B cell (primary cell): ENCODE results near the gene NIPA2. TPM values are rescaled to one million over a fixed set of nuclear protein-coding genes. Genes with fewer than 3 reads are reported as not detected.

Experiments
- ATAC-seq: fragments of 200-7000 bp; cut with Tn5 transposase; one replicate; pipeline ENCODE4 v1.10.0; 2021; ENCODE audit warnings: low read depth, mild to moderate bottlenecking, moderate number of reproducible peaks, moderate library complexity
- CTCF ChIA-PET: fragments of 350-600 bp; sonication (Branson Sonifier 250); formaldehyde crosslinking; loops from one replicate; lab custom pipeline; 2021; ENCODE audit warnings: antibody characterized with exemption, inconsistent platforms; lab: Charles Lee
- POLR2A ChIA-PET: fragments of 350-600 bp; sonication (Branson Sonifier 250); formaldehyde crosslinking; loops from one replicate; lab custom pipeline; 2021; ENCODE audit warnings: antibody characterized with exemption; lab: Charles Lee
- DNase-seq: peaks from one replicate; pipeline ENCODE4 v3.0.0; 2013
- H2AFZ ChIP-seq: 2 replicates; pipeline ENCODE4 v1.6.1; 2012; ENCODE audit warnings: mild to moderate bottlenecking, low read depth, low read length; ENCODE audit not compliant: insufficient read depth, poor library complexity, severe bottlenecking
- H3K27ac ChIP-seq, 2 donors: 1 replicate in 1 of 2; 2 replicates in 1 of 2; pipeline ENCODE4 v1.5.1; 2012 to 2013; ENCODE audit warnings: low read length in 2 of 2, mild to moderate bottlenecking in 2 of 2, moderate library complexity in 1 of 2
- H3K27me3 ChIP-seq, 4 experiments: fragments of 200-600 bp in 1 of 4; sonication (generic) in 1 of 4; replicated peaks in 1 of 4; 1 replicate in 2 of 4; 2 replicates in 2 of 4; pipeline versions ENCODE4 v1.6.1 to v1.7.0; 2013 to 2016; ENCODE audit warnings: low read length in 3 of 4, mild to moderate bottlenecking in 2 of 4, mixed read lengths in 1 of 4, moderate library complexity in 1 of 4; ENCODE audit not compliant: insufficient read depth in 4 of 4, control insufficient read depth in 3 of 4; ENCODE audit errors: control extremely low read depth in 1 of 4
- H3K36me3 ChIP-seq, 2 experiments: replicated peaks in 1 of 2; 1 replicate in 1 of 2; 2 replicates in 1 of 2; pipeline versions ENCODE4 v1.6.1 to v1.7.1; 2013; ENCODE audit warnings: low read length in 1 of 2; ENCODE audit not compliant: insufficient read depth in 2 of 2, control insufficient read depth in 1 of 2; ENCODE audit errors: control extremely low read depth in 1 of 2, extremely low read depth in 1 of 2
- H3K4me1 ChIP-seq, 2 donors: fragments of 200-600 bp in 1 of 2; sonication (generic) in 1 of 2; 1 replicate in 1 of 2; 2 replicates in 1 of 2; pipeline versions ENCODE4 v1.5.1 to v1.6.1; 2013 to 2017; ENCODE audit warnings: low read length in 2 of 2; ENCODE audit not compliant: control insufficient read depth in 2 of 2, insufficient read depth in 2 of 2
- H3K4me2 ChIP-seq: replicated peaks from 2 replicates; pipeline ENCODE3; 2012; ENCODE audit warnings: mild to moderate bottlenecking, low read depth, low read length; ENCODE audit not compliant: poor library complexity, severe bottlenecking
- H3K4me3 ChIP-seq, 5 experiments: fragments of 200-600 bp in 1 of 5; sonication (generic) in 1 of 5; 1 replicate in 3 of 5; 2 replicates in 2 of 5; pipeline versions ENCODE4 v1.5.1 to v1.7.0; 2011 to 2016; ENCODE audit warnings: low read length in 4 of 5, mild to moderate bottlenecking in 4 of 5, low read depth in 2 of 5, control low read depth in 1 of 5, moderate library complexity in 1 of 5; ENCODE audit not compliant: insufficient read depth in 1 of 5; ENCODE audit errors: control extremely low read depth in 1 of 5, extremely low read depth in 1 of 5
- H3K79me2 ChIP-seq: fragments of 200-600 bp; sonication (generic); one replicate; pipeline ENCODE4 v1.6.0; 2016; ENCODE audit warnings: low read length; ENCODE audit not compliant: control insufficient read depth, insufficient read depth
- H3K9ac ChIP-seq: fragments of 200-600 bp; sonication (generic); 2 replicates; pipeline ENCODE4 v1.6.1; 2017; ENCODE audit warnings: mild to moderate bottlenecking, low read length, moderate library complexity
- H3K9me3 ChIP-seq, 3 donors: one replicate each; pipeline versions ENCODE4 v1.6.1 to v1.7.1; 2013; ENCODE audit warnings: low read length in 2 of 3; ENCODE audit not compliant: control insufficient read depth in 2 of 3, insufficient read depth in 1 of 3; ENCODE audit errors: control extremely low read depth in 1 of 3
- H4K20me1 ChIP-seq: 2 replicates; pipeline ENCODE4 v1.6.0; 2012; ENCODE audit warnings: mild to moderate bottlenecking, low read length; ENCODE audit not compliant: insufficient read depth, control insufficient read depth, poor library complexity, severe bottlenecking
- H3K27ac Mint-ChIP-seq: one replicate; pipeline ENCODE4 v1.8.0; 2021; ENCODE audit warnings: mixed read lengths
- H3K27me3 Mint-ChIP-seq: one replicate; pipeline ENCODE4 v1.8.0; 2021; ENCODE audit warnings: mixed read lengths
- H3K4me1 Mint-ChIP-seq: one replicate; pipeline ENCODE4 v1.8.0; 2021; ENCODE audit warnings: mixed read lengths
- H3K4me3 Mint-ChIP-seq: one replicate; pipeline ENCODE4 v1.8.0; 2021; ENCODE audit warnings: mixed read lengths
- H3K9me3 Mint-ChIP-seq: one replicate; pipeline ENCODE4 v1.8.0; 2022; ENCODE audit warnings: mixed read lengths; ENCODE audit not compliant: insufficient read depth
- EZH2 ChIP-seq: IDR thresholded peaks from 2 replicates; pipeline ENCODE4 v1.6.1; 2012; ENCODE audit warnings: borderline replicate concordance, low read depth, mild to moderate bottlenecking, moderate library complexity, low read length; ENCODE audit not compliant: insufficient read depth, poor library complexity, severe bottlenecking
- whole genome bisulfite sequencing: methylation state at CpG from one replicate; pipeline ENCODE4 v1.1.5; 2013; ENCODE audit warnings: missing lambda C conversion rate; ENCODE audit not compliant: insufficient coverage; 5-methylcytosine and 5-hydroxymethylcytosine counted together
- intact Hi-C: fragments of 100-400 bp; cut with micrococcal nuclease; formaldehyde crosslinking; loops from one replicate; pipeline ENCODE4 v1.10.0; 2022
- polyA plus RNA-seq: library from polyadenylated mRNA; depleted of rRNA; stranded (reverse); fragments of >200 nt; gene quantifications from 2 replicates; pipeline ENCODE4 v1.2.3, GENCODE V29; 2012
- total RNA-seq, 2 donors: library from RNA; stranded (reverse); fragments of 120-200 nt in 1 of 2; gene quantifications; 1 replicate in 1 of 2; 2 replicates in 1 of 2; pipeline versions ENCODE4 v1.2.3 to v1.2.4, GENCODE V29; 2013 to 2022
- TF ChIP-seq, protein P1 (sequence below): fragments of 200-600 bp; IDR thresholded peaks from one replicate; pipeline ENCODE4 v1.8.0; 2022; ENCODE audit warnings: antibody characterized with exemption, mild to moderate bottlenecking

Gene NIPA2
- total and polyA plus RNA-seq, 2 donors (not counting 1 experiment from before 2014, with no cell fraction given), result 47.1 to 65.3 TPM

DNA sequence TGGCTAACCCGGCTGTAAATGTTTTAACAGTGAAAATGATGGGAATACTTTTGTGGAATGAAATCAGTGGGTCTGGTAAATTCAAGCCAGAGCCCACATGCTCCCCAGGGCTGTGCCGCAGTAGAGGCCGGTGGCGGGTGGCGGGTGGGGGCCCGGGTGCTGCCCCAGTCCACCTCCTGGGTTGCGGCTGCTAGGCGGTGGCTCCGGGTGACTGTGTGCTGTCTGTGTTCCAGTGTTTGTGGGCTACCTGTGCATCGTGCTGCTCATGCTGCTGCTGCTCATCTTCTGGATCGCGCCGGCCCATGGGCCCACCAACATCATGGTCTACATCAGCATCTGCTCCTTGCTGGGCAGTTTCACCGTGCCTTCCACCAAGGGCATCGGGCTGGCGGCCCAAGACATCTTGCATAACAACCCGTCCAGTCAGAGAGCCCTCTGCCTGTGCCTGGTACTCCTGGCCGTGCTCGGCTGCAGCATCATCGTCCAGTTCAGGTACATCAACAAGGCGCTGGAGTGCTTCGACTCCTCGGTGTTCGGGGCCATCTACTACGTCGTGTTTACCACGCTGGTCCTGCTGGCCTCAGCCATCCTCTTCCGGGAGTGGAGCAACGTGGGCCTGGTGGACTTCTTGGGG lies 14.9 kb upstream of the NIPA2 start:
- no peak overlapping the region for H2AFZ ChIP-seq
- ChIA-PET CTCF (no interaction called here), POLR2A (no interaction called here)
- no peaks in the 10 kb centered on the region for H3K4me1 ChIP-seq
- no peaks in the 10 kb centered on the region for H3K79me2 ChIP-seq
- intact Hi-C loops, result no loop called here
- H3K4me2 ChIP-seq, result no peak overlapping the region
- H3K4me3 ChIP-seq, result no peak overlapping the region
- no peak overlapping the region for H3K4me3 Mint-ChIP-seq
- no peaks in the 10 kb centered on the region for H4K20me1 ChIP-seq
- over 99% methylated on average over 29 of the region's 29 CpGs for WGBS
- H3K36me3 ChIP-seq, result peaks cover 0 to 34% of the 10 kb centered on the region in 2 experiments
- H3K27ac ChIP-seq, result no peak overlapping the region
- no peak overlapping the region for H3K27ac Mint-ChIP-seq
- no peak for TF ChIP-seq EZH2
- TF ChIP-seq, protein P1, sequence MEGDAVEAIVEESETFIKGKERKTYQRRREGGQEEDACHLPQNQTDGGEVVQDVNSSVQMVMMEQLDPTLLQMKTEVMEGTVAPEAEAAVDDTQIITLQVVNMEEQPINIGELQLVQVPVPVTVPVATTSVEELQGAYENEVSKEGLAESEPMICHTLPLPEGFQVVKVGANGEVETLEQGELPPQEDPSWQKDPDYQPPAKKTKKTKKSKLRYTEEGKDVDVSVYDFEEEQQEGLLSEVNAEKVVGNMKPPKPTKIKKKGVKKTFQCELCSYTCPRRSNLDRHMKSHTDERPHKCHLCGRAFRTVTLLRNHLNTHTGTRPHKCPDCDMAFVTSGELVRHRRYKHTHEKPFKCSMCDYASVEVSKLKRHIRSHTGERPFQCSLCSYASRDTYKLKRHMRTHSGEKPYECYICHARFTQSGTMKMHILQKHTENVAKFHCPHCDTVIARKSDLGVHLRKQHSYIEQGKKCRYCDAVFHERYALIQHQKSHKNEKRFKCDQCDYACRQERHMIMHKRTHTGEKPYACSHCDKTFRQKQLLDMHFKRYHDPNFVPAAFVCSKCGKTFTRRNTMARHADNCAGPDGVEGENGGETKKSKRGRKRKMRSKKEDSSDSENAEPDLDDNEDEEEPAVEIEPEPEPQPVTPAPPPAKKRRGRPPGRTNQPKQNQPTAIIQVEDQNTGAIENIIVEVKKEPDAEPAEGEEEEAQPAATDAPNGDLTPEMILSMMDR, result no peak
- ATAC-seq (no peak), DNase-seq (no peak)
- no peak overlapping the region for H3K9ac ChIP-seq
- H3K27me3 Mint-ChIP-seq, result no peaks in the 10 kb centered on the region
- H3K27me3 ChIP-seq, result no peaks in the 10 kb centered on the region
- no peaks in the 10 kb centered on the region for H3K4me1 Mint-ChIP-seq
- no peaks in the 10 kb centered on the region for H3K9me3 ChIP-seq
- no peaks in the 10 kb centered on the region for H3K9me3 Mint-ChIP-seq

GRCh38 chr15:22827125-22827524 lies 11.3 kb upstream of the NIPA2 start:
- POLR2A ChIA-PET, result no interaction called here
- intact Hi-C loops, result no loop called here

More at GRCh38 chr15:22827125-22827524, 11.3 kb upstream of the NIPA2 start:
- Histone ChIP-seq H3K4me1 (no peaks in the 10 kb centered on the region), H2AFZ (no peak overlapping the region), H3K27me3 (no peaks in the 10 kb centered on the region), H3K79me2 (no peaks in the 10 kb centered on the region), H3K9me3 (no peaks in the 10 kb centered on the region), H4K20me1 (no peaks in the 10 kb centered on the region), H3K9ac (no peak overlapping the region), H3K4me2 (no peak overlapping the region), H3K4me3 (no peak overlapping the region), H3K36me3 (peaks cover 0 to 19% of the 10 kb centered on the region in 2 experiments), H3K27ac (no peak overlapping the region)
- DNase-seq (no peak), ATAC-seq (no peak)
- no peak overlapping the region for H3K27ac Mint-ChIP-seq
- CTCF ChIA-PET, result no interaction called here
- no CpG with 5 or more reads among the region's 1 CpG for WGBS
- no peaks in the 10 kb centered on the region for H3K4me1 Mint-ChIP-seq
- TF ChIP-seq, protein P1, result no peak
- no peak for TF ChIP-seq EZH2
- no peak overlapping the region for H3K4me3 Mint-ChIP-seq
- H3K9me3 Mint-ChIP-seq, result no peaks in the 10 kb centered on the region
- no peaks in the 10 kb centered on the region for H3K27me3 Mint-ChIP-seq
